Smooth muscle cell (in vitro differentiated cells): Measurements from ENCODE around the gene SFT2D3. TPM values are rescaled to one million over a fixed set of nuclear protein-coding genes. Genes with fewer than 3 reads are reported as not detected.
A peak's percentile ranks its signal among the peaks of the same experiment; 100 is the strongest.

Experiments used
- DNase-seq: peaks from one replicate; lab custom pipeline; 2025; ENCODE audit not compliant: unreplicated experiment; lab: John Stamatoyannopoulos, UW
- H2AFZ ChIP-seq: fragments of 200-600 bp; sonication (generic); 2 replicates; pipeline ENCODE4 v1.6.0; 2016; ENCODE audit warnings: antibody characterized with exemption, low read depth, mild to moderate bottlenecking
- H3F3A ChIP-seq: fragments of 200-600 bp; sonication (generic); 2 replicates; pipeline ENCODE4 v1.6.0; 2017; ENCODE audit warnings: antibody characterized with exemption, low read depth
- H3K27ac ChIP-seq: fragments of 200-600 bp; sonication (generic); 2 replicates; pipeline ENCODE4 v1.5.1; 2016; ENCODE audit warnings: low read depth, mild to moderate bottlenecking
- H3K27me3 ChIP-seq: fragments of 200-600 bp; sonication (generic); 2 replicates; pipeline ENCODE4 v1.6.1; 2016; ENCODE audit warnings: low read depth, mild to moderate bottlenecking
- H3K36me3 ChIP-seq: fragments of 200-600 bp; sonication (generic); 2 replicates; pipeline ENCODE4 v1.5.1; 2016; ENCODE audit warnings: low read depth
- H3K4me1 ChIP-seq: fragments of 200-600 bp; sonication (generic); 2 replicates; pipeline ENCODE4 v1.5.1; 2016; ENCODE audit warnings: low read depth
- H3K4me2 ChIP-seq: fragments of 200-600 bp; sonication (generic); 2 replicates; pipeline ENCODE4 v1.6.0; 2016; ENCODE audit warnings: mild to moderate bottlenecking
- H3K4me3 ChIP-seq: fragments of 200-600 bp; sonication (generic); 2 replicates; pipeline ENCODE4 v1.5.1; 2016; ENCODE audit warnings: mild to moderate bottlenecking
- H3K79me2 ChIP-seq: fragments of 200-600 bp; sonication (generic); 2 replicates; pipeline ENCODE4 v1.6.0; 2016; ENCODE audit warnings: low read depth, mild to moderate bottlenecking
- H3K9ac ChIP-seq: fragments of 200-600 bp; sonication (generic); 2 replicates; pipeline ENCODE4 v1.6.0; 2016; ENCODE audit warnings: low read depth
- H3K9me3 ChIP-seq: fragments of 200-600 bp; sonication (generic); replicated peaks from 2 replicates; pipeline ENCODE4 v1.5.1; 2016; ENCODE audit warnings: low read depth
- H4K20me1 ChIP-seq: fragments of 200-600 bp; sonication (generic); 2 replicates; pipeline ENCODE4 v1.6.0; 2016; ENCODE audit warnings: low read depth
- WGBS: methylation state at CpG from one replicate; pipeline ENCODE4 v1.1.7; 2016; ENCODE audit warnings: low lambda C conversion rate; 5-methylcytosine and 5-hydroxymethylcytosine counted together
- polyA plus RNA-seq: library from polyadenylated mRNA; unstranded; fragments of >200 nt; fragmentation: Nextera tagmentation; extraction: Ambion mirVana; gene quantifications from 2 replicates; pipeline ENCODE4 v1.2.1, GENCODE V29; 2016
- total RNA-seq: library from RNA; depleted of rRNA; stranded (reverse); fragments of >200 nt; gene quantifications from 2 replicates; pipeline ENCODE4 v1.2.3, GENCODE V29; 2014
- TF ChIP-seq, protein P1 (sequence below): fragments of 200-600 bp; sonication (generic); IDR thresholded peaks from 2 replicates; pipeline ENCODE4 v1.5.1; 2017; ENCODE audit warnings: borderline replicate concordance, mild to moderate bottlenecking, antibody characterized with exemption; ENCODE audit not compliant: insufficient read depth, poor library complexity, severe bottlenecking

The SFT2D3 gene
- total and polyA plus RNA-seq, 2 experiments from 2014 or later: 7.0 TPM; not detected in 1

DNA sequence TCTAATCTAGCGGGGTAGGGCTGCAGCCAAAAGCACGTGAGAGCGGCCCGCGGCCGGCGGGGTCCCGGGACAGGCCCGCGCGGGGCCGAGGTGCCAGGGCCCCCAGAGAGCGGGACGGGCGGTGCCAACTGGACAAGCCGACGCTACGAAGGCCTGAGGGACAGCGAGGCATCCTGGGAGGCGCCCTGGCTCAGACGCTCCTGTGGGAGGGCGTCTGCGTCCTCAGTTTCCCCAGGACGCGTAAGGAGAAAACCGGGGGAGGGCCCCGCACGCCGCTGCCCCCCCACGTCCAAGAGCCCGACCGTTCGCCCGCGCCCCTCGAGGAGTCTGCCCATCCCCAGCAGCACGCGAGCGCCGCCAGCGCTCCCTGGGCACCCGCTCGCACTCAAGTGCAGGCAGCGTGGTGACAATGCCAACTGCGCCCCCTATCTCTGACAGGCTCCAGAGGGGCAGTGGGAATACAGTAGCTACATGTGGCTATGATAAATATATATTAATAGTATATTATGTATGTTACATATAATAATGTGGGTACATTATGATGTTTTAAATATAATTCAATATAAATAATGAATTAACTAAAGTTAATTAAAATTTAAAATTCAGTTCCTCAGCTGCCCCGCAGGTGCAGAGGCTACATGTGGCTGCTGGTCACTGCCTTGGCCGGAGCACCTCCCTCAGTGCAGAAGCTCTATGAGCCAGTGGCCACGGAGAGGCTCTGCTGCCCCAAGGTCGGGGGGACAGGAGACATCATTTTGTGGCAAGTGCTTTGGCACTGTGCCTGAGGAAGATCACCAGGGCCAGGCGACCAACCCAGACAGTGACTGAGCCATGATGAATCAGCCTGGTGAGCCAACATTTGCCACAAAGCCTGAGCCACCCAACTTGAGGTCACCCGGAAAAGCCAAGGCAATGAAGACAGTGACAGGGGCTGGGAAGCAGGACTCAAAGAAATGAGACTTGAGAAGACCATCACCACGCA, 5.5 kb upstream of the SFT2D3 start:
- no peak for DNase-seq
- Histone ChIP-seq H4K20me1 (no peaks in the 10 kb centered on the region), H3K27me3 (no peaks in the 10 kb centered on the region), H3K4me2 (peak overlapping the region; percentile 88), H2AFZ (peak overlapping the region; percentile 69), H3K9me3 (peaks cover 1% of the 10 kb centered on the region), H3K9ac (no peak overlapping the region), H3K27ac (no peak overlapping the region), H3F3A (no peaks in the 10 kb centered on the region), H3K79me2 (no peaks in the 10 kb centered on the region), H3K4me3 (peak overlapping the region; percentile 42), H3K36me3 (no peaks in the 10 kb centered on the region), H3K4me1 (peaks cover 3% of the 10 kb centered on the region)
- 41% methylated on average over 48 of the region's 52 CpGs for WGBS
- TF ChIP-seq, protein P1, sequence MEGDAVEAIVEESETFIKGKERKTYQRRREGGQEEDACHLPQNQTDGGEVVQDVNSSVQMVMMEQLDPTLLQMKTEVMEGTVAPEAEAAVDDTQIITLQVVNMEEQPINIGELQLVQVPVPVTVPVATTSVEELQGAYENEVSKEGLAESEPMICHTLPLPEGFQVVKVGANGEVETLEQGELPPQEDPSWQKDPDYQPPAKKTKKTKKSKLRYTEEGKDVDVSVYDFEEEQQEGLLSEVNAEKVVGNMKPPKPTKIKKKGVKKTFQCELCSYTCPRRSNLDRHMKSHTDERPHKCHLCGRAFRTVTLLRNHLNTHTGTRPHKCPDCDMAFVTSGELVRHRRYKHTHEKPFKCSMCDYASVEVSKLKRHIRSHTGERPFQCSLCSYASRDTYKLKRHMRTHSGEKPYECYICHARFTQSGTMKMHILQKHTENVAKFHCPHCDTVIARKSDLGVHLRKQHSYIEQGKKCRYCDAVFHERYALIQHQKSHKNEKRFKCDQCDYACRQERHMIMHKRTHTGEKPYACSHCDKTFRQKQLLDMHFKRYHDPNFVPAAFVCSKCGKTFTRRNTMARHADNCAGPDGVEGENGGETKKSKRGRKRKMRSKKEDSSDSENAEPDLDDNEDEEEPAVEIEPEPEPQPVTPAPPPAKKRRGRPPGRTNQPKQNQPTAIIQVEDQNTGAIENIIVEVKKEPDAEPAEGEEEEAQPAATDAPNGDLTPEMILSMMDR: peak; percentile 45

DNA sequence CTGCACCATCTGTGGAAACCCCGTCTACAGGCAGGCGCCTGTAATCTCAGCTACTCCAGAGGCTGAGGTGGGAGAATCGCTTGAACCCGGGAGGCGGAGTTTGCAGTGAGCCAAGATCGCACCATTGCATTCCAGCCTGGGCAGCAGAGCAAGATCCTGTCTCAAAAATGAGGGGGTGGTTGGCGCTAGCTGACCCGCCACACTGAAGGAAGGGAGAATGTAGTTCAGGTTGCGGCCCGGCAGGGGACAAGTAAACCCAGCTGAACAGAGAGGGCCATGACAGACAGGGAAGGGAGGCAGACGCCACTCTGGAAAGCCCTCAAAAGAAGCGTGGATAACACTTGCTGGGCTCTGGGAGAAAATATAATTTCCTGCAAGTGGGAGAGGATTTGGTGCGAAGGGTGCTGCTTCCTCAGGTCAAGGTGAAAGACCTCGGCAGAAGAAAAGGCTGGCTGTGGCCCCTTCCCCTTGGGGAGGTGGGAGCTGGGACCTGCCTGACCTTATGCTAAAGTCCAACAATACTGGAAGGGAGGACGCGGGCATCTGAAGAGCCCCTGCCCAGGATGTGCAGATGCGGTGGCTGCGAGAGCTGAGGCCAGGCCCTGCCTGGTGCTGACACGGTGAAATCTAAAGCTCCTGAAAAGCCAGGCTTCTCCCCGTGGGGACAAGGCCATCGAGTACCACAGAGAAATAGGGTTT, 3.7 kb upstream of the SFT2D3 start:
- TF ChIP-seq, protein P1: no peak
- Histone ChIP-seq H4K20me1 (no peaks in the 10 kb centered on the region), H3K9ac (no peak overlapping the region)

DNA sequence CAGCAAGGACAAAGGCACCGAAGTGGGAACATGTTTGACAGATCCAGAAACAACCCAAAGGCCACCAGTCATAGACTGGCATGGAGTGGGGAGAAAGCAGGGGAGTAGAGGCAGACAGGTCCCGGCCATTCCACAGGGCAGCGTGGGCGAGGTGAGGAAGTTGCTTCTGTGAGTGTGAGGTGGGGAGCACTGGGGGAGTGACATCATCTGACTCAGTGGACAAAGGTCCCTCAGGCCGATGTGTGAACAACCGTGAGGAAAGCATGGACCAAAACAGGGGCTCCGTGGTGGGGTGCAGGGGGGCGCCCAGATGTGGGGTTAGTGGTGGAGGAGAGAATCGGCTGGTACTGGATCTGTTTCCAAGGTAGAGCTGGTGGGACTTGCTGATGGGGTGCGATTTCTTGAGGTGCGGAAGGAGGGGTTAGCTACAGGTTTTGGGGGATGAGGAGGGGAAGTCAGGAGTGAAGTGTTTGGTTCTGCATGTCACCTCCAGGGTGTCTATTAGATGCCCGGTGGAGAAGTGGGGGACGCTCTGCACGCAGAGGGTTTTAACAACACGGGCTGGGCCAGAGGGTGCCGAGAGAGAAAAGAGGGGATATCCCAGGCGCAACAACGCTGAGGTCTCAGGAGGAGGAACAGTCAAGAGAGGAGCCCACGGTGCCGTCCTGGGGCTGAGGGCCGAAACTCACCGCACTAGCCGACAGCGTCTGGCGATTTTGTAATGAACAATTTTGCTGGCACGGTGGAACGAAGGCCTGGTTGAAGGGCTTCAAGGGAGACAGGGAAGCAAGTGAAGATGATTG, 2.5 kb upstream of the SFT2D3 start:
- Histone ChIP-seq H3K9ac (no peak overlapping the region), H3K36me3 (no peaks in the 10 kb centered on the region), H3K9me3 (no peaks in the 10 kb centered on the region), H3K4me3 (no peak overlapping the region), H3F3A (peaks cover 12% of the 10 kb centered on the region), H2AFZ (no peak overlapping the region), H3K27ac (no peak overlapping the region), H3K27me3 (no peaks in the 10 kb centered on the region), H3K4me2 (no peak overlapping the region), H3K4me1 (peaks cover 18% of the 10 kb centered on the region), H4K20me1 (no peaks in the 10 kb centered on the region), H3K79me2 (peaks cover 15% of the 10 kb centered on the region)
- DNase-seq: no peak
- TF ChIP-seq, protein P1: no peak
- WGBS: 98% methylated on average over 27 of the region's 27 CpGs

More for the DNA sequence above, 3.7 kb upstream of the SFT2D3 start:
- peaks cover 11% of the 10 kb centered on the region for H3K4me1 ChIP-seq
- peaks cover 5% of the 10 kb centered on the region for H3F3A ChIP-seq
- DNase-seq: no peak
- H3K27ac ChIP-seq: no peak overlapping the region
- H3K4me3 ChIP-seq: no peak overlapping the region
- WGBS: 95% methylated on average over 21 of the region's 21 CpGs
- H3K36me3 ChIP-seq: no peaks in the 10 kb centered on the region
- H3K27me3 ChIP-seq: no peaks in the 10 kb centered on the region
- no peaks in the 10 kb centered on the region for H3K9me3 ChIP-seq
- H3K79me2 ChIP-seq: peaks cover 4% of the 10 kb centered on the region
- no peak overlapping the region for H3K4me2 ChIP-seq
- H2AFZ ChIP-seq: no peak overlapping the region
